ENCODE measurements around the gene ASMTL.

The ASMTL gene

GRCh38 chrX:1394731-1395501 lies 57.8 kb downstream of the ASMTL start:
- DNase-seq = no peak
- no peak overlapping the region for H3K23ac ChIP-seq (ENCODE audit: low read length)
- no CpG with 5 or more reads among the region's 22 CpGs for WGBS (ENCODE audit: extremely low coverage, insufficient coverage, low lambda C conversion rate)
- H2BK15ac ChIP-seq (replicated peaks; ENCODE audit: low read depth) = no peak overlapping the region
- H3K18ac ChIP-seq (ENCODE audit: low read length) = no peak overlapping the region
- no peak overlapping the region for H3K4me3 ChIP-seq (ENCODE audit: low read length)
- H3K56ac ChIP-seq (ENCODE audit: low read length) = peak overlapping the region; percentile 74
- no peak overlapping the region for H2BK5ac ChIP-seq (ENCODE audit: low read length)
- peak overlapping the region; percentile 83 for H3K9ac ChIP-seq (ENCODE audit: low read length)
- H3K27ac ChIP-seq (ENCODE audit: low read depth, low read length) = no peak overlapping the region
- H3K27me3 ChIP-seq (ENCODE audit: insufficient read depth, low read length, poor library complexity) = no peaks in the 10 kb centered on the region
- H2BK120ac ChIP-seq (ENCODE audit: low read depth, low read length) = no peak overlapping the region
- H3K79me1 ChIP-seq (ENCODE audit: low read length) = peaks cover 11% of the 10 kb centered on the region
- peaks cover 38% of the 10 kb centered on the region for H3K79me2 ChIP-seq (ENCODE audit: control insufficient read depth, insufficient read depth, low read length)
- H2AK5ac ChIP-seq (ENCODE audit: low read length) = no peak overlapping the region
- H3K4me2 ChIP-seq (ENCODE audit: low read length) = no peak overlapping the region
- H3K4ac ChIP-seq (ENCODE audit: low read depth, low read length) = no peak overlapping the region
- peaks cover 2% of the 10 kb centered on the region for H3K4me1 ChIP-seq (ENCODE audit: control insufficient read depth, low read depth, low read length)
- peaks cover 6% of the 10 kb centered on the region for H3K36me3 ChIP-seq (ENCODE audit: control insufficient read depth, insufficient read depth, low read length)
- H4K8ac ChIP-seq (ENCODE audit: low read depth, low read length) = no peak overlapping the region
- H4K5ac ChIP-seq (ENCODE audit: low read length) = no peak overlapping the region

- H3K27ac ChIP-seq (ENCODE audit: low read depth, low read length) = no peak overlapping the region
- H3K23ac ChIP-seq (ENCODE audit: low read length) = no peak overlapping the region
- peaks cover 13% of the 10 kb centered on the region for H3K36me3 ChIP-seq (ENCODE audit: control insufficient read depth, insufficient read depth, low read length)
- H2BK15ac ChIP-seq (replicated peaks; ENCODE audit: low read depth) = no peak overlapping the region
- no peak overlapping the region for H3K18ac ChIP-seq (ENCODE audit: low read length)
- H3K4me2 ChIP-seq (ENCODE audit: low read length) = no peak overlapping the region
- H3K79me2 ChIP-seq (ENCODE audit: control insufficient read depth, insufficient read depth, low read length) = peaks cover 47% of the 10 kb centered on the region
- H3K56ac ChIP-seq (ENCODE audit: low read length) = peak overlapping the region; percentile 74
- no peak overlapping the region for H3K4me3 ChIP-seq (ENCODE audit: low read length)
- H2BK5ac ChIP-seq (ENCODE audit: low read length) = no peak overlapping the region
- peaks cover 2% of the 10 kb centered on the region for H3K4me1 ChIP-seq (ENCODE audit: control insufficient read depth, low read depth, low read length)
- no peak overlapping the region for H3K4ac ChIP-seq (ENCODE audit: low read depth, low read length)
- peaks cover 16% of the 10 kb centered on the region for H3K79me1 ChIP-seq (ENCODE audit: low read length)
- peak overlapping the region; percentile 83 for H3K9ac ChIP-seq (ENCODE audit: low read length)
- no peak overlapping the region for H2AK5ac ChIP-seq (ENCODE audit: low read length)
- H4K5ac ChIP-seq (ENCODE audit: low read length) = no peak overlapping the region
- H4K8ac ChIP-seq (ENCODE audit: low read depth, low read length) = no peak overlapping the region
- DNase-seq = no peak
- no peak overlapping the region for H2BK120ac ChIP-seq (ENCODE audit: low read depth, low read length)
- no CpG with 5 or more reads among the region's 16 CpGs for whole genome bisulfite sequencing (ENCODE audit: extremely low coverage, insufficient coverage, low lambda C conversion rate)
- no peaks in the 10 kb centered on the region for H3K27me3 ChIP-seq (ENCODE audit: insufficient read depth, low read length, poor library complexity)
Observed at GRCh38 chrX:1393871-1394615, 58.7 kb downstream of the ASMTL start.

- Histone ChIP-seq H3K79me2 (ENCODE audit: control insufficient read depth, insufficient read depth, low read length) (peaks cover 61% of the 10 kb centered on the region), H2BK15ac (replicated peaks; ENCODE audit: low read depth) (no peak overlapping the region), H2BK5ac (ENCODE audit: low read length) (peak overlapping the region; percentile 88), H3K36me3 (ENCODE audit: control insufficient read depth, insufficient read depth, low read length) (peaks cover 17% of the 10 kb centered on the region), H3K9ac (ENCODE audit: low read length) (peak overlapping the region; percentile 95), H3K23ac (ENCODE audit: low read length) (peak overlapping the region; percentile 66), H3K4me3 (ENCODE audit: low read length) (peak overlapping the region; percentile 84), H3K4me1 (ENCODE audit: control insufficient read depth, low read depth, low read length) (peaks cover 2% of the 10 kb centered on the region), H3K79me1 (ENCODE audit: low read length) (peaks cover 16% of the 10 kb centered on the region), H3K4me2 (ENCODE audit: low read length) (peak overlapping the region; percentile 44), H2BK120ac (ENCODE audit: low read depth, low read length) (peak overlapping the region; percentile 90), H3K56ac (ENCODE audit: low read length) (peak overlapping the region; percentile 97), H3K4ac (ENCODE audit: low read depth, low read length) (peak overlapping the region; percentile 94), H3K27ac (ENCODE audit: low read depth, low read length) (peak overlapping the region; percentile 85), H4K5ac (ENCODE audit: low read length) (no peak overlapping the region), H4K8ac (ENCODE audit: low read depth, low read length) (peak overlapping the region; percentile 29), H3K27me3 (ENCODE audit: insufficient read depth, low read length, poor library complexity) (no peaks in the 10 kb centered on the region), H2AK5ac (ENCODE audit: low read length) (no peak overlapping the region), H3K18ac (ENCODE audit: low read length) (peak overlapping the region; percentile 97)
- peak; percentile 82 for DNase-seq
- no CpG with 5 or more reads among the region's 76 CpGs for WGBS (ENCODE audit: extremely low coverage, insufficient coverage, low lambda C conversion rate)
Observed at GRCh38 chrX:1392376-1393068, 60.2 kb downstream of the ASMTL start.

GRCh38 chrX:1391707-1392375 lies 60.9 kb downstream of the ASMTL start, which contains the start of gene SLC25A6:
TSS of gene SLC25A6 (minus strand) at chrX:1392113. CDS start at chrX:1392009, 104 bp downstream.
- Histone ChIP-seq H2AK5ac (ENCODE audit: low read length) (peak within 1 kb of the TSS; percentile 70), H3K4me1 (ENCODE audit: control insufficient read depth, low read depth, low read length) (peaks cover 2% of the 10 kb centered on the region), H2BK120ac (ENCODE audit: low read depth, low read length) (peak within 1 kb of the TSS; percentile 90), H3K9ac (ENCODE audit: low read length) (peak within 1 kb of the TSS; percentile 100), H3K18ac (ENCODE audit: low read length) (peak within 1 kb of the TSS; percentile 97), H3K4me2 (ENCODE audit: low read length) (peak within 1 kb of the TSS; percentile 53), H2BK15ac (replicated peaks; ENCODE audit: low read depth) (no peak within 1 kb of the TSS), H4K8ac (ENCODE audit: low read depth, low read length) (peak within 1 kb of the TSS; percentile 29), H3K27ac (ENCODE audit: low read depth, low read length) (peak within 1 kb of the TSS; percentile 98), H2BK5ac (ENCODE audit: low read length) (peak within 1 kb of the TSS; percentile 88), H3K79me2 (ENCODE audit: control insufficient read depth, insufficient read depth, low read length) (peaks cover 62% of the 10 kb centered on the region), H3K36me3 (ENCODE audit: control insufficient read depth, insufficient read depth, low read length) (peaks cover 22% of the 10 kb centered on the region), H3K4me3 (ENCODE audit: low read length) (peak within 1 kb of the TSS; percentile 100), H3K79me1 (ENCODE audit: low read length) (peaks cover 20% of the 10 kb centered on the region), H3K4ac (ENCODE audit: low read depth, low read length) (peak within 1 kb of the TSS; percentile 99), H4K5ac (ENCODE audit: low read length) (no peak within 1 kb of the TSS), H3K27me3 (ENCODE audit: insufficient read depth, low read length, poor library complexity) (no peaks in the 10 kb centered on the region), H3K23ac (ENCODE audit: low read length) (peak within 1 kb of the TSS; percentile 66), H3K56ac (ENCODE audit: low read length) (peak within 1 kb of the TSS; percentile 98)
- no CpG with 5 or more reads among the region's 90 CpGs for WGBS (ENCODE audit: extremely low coverage, insufficient coverage, low lambda C conversion rate)
- peak; percentile 99 for DNase-seq

- H2AK5ac ChIP-seq (ENCODE audit: low read length) = peak overlapping the region; percentile 15
- H3K4me3 ChIP-seq (ENCODE audit: low read length) = peak overlapping the region; percentile 95
- peak; percentile 91 for DNase-seq
- H3K4me2 ChIP-seq (ENCODE audit: low read length) = peak overlapping the region; percentile 53
- peaks cover 2% of the 10 kb centered on the region for H3K4me1 ChIP-seq (ENCODE audit: control insufficient read depth, low read depth, low read length)
- H2BK5ac ChIP-seq (ENCODE audit: low read length) = no peak overlapping the region
- H4K5ac ChIP-seq (ENCODE audit: low read length) = no peak overlapping the region
- H2BK15ac ChIP-seq (replicated peaks; ENCODE audit: low read depth) = no peak overlapping the region
- H3K9ac ChIP-seq (ENCODE audit: low read length) = peak overlapping the region; percentile 100
- H3K18ac ChIP-seq (ENCODE audit: low read length) = no peak overlapping the region
- WGBS (ENCODE audit: extremely low coverage, insufficient coverage, low lambda C conversion rate) = no CpG with 5 or more reads among the region's 19 CpGs
- H3K36me3 ChIP-seq (ENCODE audit: control insufficient read depth, insufficient read depth, low read length) = peaks cover 26% of the 10 kb centered on the region
- peaks cover 20% of the 10 kb centered on the region for H3K79me1 ChIP-seq (ENCODE audit: low read length)
- H3K56ac ChIP-seq (ENCODE audit: low read length) = peak overlapping the region; percentile 98
- H3K79me2 ChIP-seq (ENCODE audit: control insufficient read depth, insufficient read depth, low read length) = peaks cover 63% of the 10 kb centered on the region
- no peak overlapping the region for H3K27ac ChIP-seq (ENCODE audit: low read depth, low read length)
- H3K27me3 ChIP-seq (ENCODE audit: insufficient read depth, low read length, poor library complexity) = no peaks in the 10 kb centered on the region
- H3K23ac ChIP-seq (ENCODE audit: low read length) = no peak overlapping the region
- no peak overlapping the region for H2BK120ac ChIP-seq (ENCODE audit: low read depth, low read length)
- H3K4ac ChIP-seq (ENCODE audit: low read depth, low read length) = no peak overlapping the region
- H4K8ac ChIP-seq (ENCODE audit: low read depth, low read length) = no peak overlapping the region
Observed at GRCh38 chrX:1391370-1391706, 61.4 kb downstream of the ASMTL start.

Data from mesendoderm (in vitro differentiated cells).